GM12878 (cell line): ENCODE data around the gene PLXNC1.

Source experiments
- ATF7 ChIP-seq: fragments of 450-650 bp; IDR thresholded peaks from 2 replicates; pipeline ENCODE4 v1.6.1; 2016; ENCODE audit warnings: low read depth, mild to moderate bottlenecking
- EZH2 ChIP-seq: IDR thresholded peaks from 2 replicates; pipeline ENCODE4 v1.6.1; 2012; ENCODE audit warnings: low read depth, mild to moderate bottlenecking, control low read depth, inconsistent platforms, low read length, borderline replicate concordance; ENCODE audit not compliant: control insufficient read depth
- IKZF1 ChIP-seq: fragments of 450-650 bp; conservative IDR thresholded peaks from 2 replicates; pipeline ENCODE4 v1.6.1; 2017; ENCODE audit warnings: antibody characterized with exemption, mild to moderate bottlenecking
- POLR2AphosphoS5 ChIP-seq: IDR thresholded peaks from 2 replicates; pipeline ENCODE4 v1.6.1; 2011; ENCODE audit warnings: mild to moderate bottlenecking, low read length, inconsistent platforms
- RAD21 ChIP-seq: IDR thresholded peaks from 2 replicates; pipeline ENCODE4 v1.6.1; 2011; ENCODE audit warnings: mild to moderate bottlenecking, low read depth, low read length, moderate library complexity; ENCODE audit not compliant: insufficient read depth
- SMC3 ChIP-seq: IDR thresholded peaks from 2 replicates; pipeline ENCODE4 v1.6.1; 2011; ENCODE audit warnings: low read length, improper control_type of control experiment, borderline replicate concordance
- SP1 ChIP-seq: IDR thresholded peaks from one replicate; pipeline ENCODE4 v1.6.1; 2011; ENCODE audit warnings: low read depth, low read length
- TAF1 ChIP-seq: IDR thresholded peaks from 2 replicates; pipeline ENCODE4 v1.6.1; 2011; ENCODE audit warnings: mild to moderate bottlenecking, low read depth, low read length, borderline replicate concordance
- TF ChIP-seq, protein P1 (sequence below): fragments of 450-650 bp; formaldehyde crosslinking; IDR thresholded peaks from 2 replicates; pipeline ENCODE4 v1.4.0; 2020; ENCODE audit warnings: mild to moderate bottlenecking, moderate library complexity

DNA sequence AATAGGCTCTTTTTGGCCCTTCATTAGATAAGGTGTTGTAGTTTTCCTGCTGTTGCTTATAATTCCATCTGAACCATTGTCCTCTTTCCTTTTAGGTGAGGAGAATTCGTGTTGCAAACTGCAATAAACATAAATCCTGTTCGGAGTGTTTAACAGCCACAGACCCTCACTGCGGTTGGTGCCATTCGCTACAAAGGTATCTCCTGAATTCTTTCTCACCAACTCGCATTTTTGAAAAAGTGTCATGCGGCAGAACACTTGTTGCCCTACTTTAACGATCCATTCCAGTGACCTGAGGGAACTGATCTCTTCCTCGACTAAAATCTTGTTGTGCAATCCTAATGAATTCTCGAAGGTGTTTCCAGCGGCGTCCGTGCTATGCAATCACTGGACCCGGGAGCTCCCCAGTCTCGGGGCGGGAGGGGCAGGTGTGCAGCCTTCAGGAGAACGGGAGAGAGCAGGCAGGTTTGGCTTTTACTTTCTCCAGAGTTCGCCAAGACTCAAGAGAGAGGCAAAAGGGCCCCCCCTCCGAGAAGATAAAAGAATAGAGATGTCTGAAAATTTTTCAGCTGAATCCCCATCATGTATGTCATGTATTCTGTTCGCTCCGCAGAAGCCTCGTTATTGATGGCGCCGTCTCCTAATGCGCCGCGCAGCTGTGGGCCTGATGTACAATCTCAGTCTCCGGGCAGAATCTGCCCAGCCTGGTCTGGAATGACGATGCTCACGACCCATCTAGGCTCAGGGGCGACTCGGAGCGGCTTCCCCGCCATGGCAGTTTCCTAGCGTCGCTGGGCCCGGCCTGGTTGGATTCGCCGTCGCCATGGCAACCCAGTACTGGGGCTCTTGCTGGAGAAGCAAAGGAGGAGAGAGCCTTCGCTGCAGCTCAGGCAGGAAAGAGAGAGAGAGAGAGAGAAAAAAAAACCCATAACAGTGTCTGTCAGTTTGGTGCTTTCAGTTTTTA is 38.2 kb downstream of the PLXNC1 start:
- TF ChIP-seq SMC3 (no peak), POLR2AphosphoS5 (no peak), SP1 (no peak), EZH2 (no peak), ATF7 (no peak), TAF1 (no peak), IKZF1 (no peak), RAD21 (no peak)
- TF ChIP-seq, protein P1, sequence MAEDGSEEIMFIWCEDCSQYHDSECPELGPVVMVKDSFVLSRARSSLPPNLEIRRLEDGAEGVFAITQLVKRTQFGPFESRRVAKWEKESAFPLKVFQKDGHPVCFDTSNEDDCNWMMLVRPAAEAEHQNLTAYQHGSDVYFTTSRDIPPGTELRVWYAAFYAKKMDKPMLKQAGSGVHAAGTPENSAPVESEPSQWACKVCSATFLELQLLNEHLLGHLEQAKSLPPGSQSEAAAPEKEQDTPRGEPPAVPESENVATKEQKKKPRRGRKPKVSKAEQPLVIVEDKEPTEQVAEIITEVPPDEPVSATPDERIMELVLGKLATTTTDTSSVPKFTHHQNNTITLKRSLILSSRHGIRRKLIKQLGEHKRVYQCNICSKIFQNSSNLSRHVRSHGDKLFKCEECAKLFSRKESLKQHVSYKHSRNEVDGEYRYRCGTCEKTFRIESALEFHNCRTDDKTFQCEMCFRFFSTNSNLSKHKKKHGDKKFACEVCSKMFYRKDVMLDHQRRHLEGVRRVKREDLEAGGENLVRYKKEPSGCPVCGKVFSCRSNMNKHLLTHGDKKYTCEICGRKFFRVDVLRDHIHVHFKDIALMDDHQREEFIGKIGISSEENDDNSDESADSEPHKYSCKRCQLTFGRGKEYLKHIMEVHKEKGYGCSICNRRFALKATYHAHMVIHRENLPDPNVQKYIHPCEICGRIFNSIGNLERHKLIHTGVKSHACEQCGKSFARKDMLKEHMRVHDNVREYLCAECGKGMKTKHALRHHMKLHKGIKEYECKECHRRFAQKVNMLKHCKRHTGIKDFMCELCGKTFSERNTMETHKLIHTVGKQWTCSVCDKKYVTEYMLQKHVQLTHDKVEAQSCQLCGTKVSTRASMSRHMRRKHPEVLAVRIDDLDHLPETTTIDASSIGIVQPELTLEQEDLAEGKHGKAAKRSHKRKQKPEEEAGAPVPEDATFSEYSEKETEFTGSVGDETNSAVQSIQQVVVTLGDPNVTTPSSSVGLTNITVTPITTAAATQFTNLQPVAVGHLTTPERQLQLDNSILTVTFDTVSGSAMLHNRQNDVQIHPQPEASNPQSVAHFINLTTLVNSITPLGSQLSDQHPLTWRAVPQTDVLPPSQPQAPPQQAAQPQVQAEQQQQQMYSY (CRISPR knock-in tag), result no peak
